Pancreas (tissue), 10 donors: ENCODE measurements around the gene TMC1. TPM values are rescaled to one million over a fixed set of nuclear protein-coding genes. Genes with fewer than 3 reads are reported as not detected.

Experiments
- ATAC-seq, 4 donors: fragments of 200-7000 bp; cut with Tn5 transposase; one replicate each; pipeline versions ENCODE4 v1.8.0 to v1.9.1; 2020; ENCODE audit warnings: mild to moderate bottlenecking in 4 of 4, moderate library complexity in 4 of 4
- DNase-seq, 6 donors: peaks; one replicate each; pipeline ENCODE4 v3.0.0-alpha.2; 2020
- FAIRE-seq: peaks from 2 replicates; lab custom pipeline; 2012; peaks lifted over from hg19 to GRCh38; lab: Jason Lieb, UNC
- H3K27ac ChIP-seq, 4 donors: fragments of 200-600 bp; sonication (generic); 1 replicate in 3 of 4; 2 replicates in 1 of 4; pipeline versions ENCODE4 v1.5.0 to v1.8.0; 2020
- H3K27me3 ChIP-seq, 4 donors: fragments of 200-600 bp; one replicate each; pipeline ENCODE4 v1.8.0; 2021
- H3K36me3 ChIP-seq, 3 donors: fragments of 200-600 bp; sonication (generic) in 1 of 3; one replicate each; pipeline versions ENCODE4 v1.5.0 to v1.8.0; 2020 to 2021
- H3K4me1 ChIP-seq, 3 donors: fragments of 200-600 bp; one replicate each; pipeline ENCODE4 v1.8.0; 2021
- H3K4me3 ChIP-seq, 4 donors: fragments of 200-600 bp; sonication (generic) in 2 of 4; one replicate each; pipeline versions ENCODE4 v1.5.0 to v1.8.0; 2020 to 2021
- H3K9me3 ChIP-seq, 4 donors: fragments of 200-600 bp; one replicate each; pipeline ENCODE4 v1.8.0; 2021
- CTCF ChIP-seq, 4 donors: fragments of 200-600 bp; sonication (generic) in 3 of 4; IDR thresholded peaks; one replicate each; pipeline versions ENCODE4 v1.5.0 to v1.8.0; 2021; ENCODE audit warnings: antibody characterized with exemption in 4 of 4
- WGBS, 2 donors: extraction: QIAGEN DNeasy Blood & Tissue Kit; methylation state at CpG; one replicate each; pipeline ENCODE4 v1.1.7; 2013; 5-methylcytosine and 5-hydroxymethylcytosine counted together
- intact Hi-C, 3 donors: fragments of 100-400 bp; cut with DNase I; formaldehyde crosslinking; loops; one replicate each; pipeline versions ENCODE4 v1.11.1 to v1.14.2; 2022
- polyA plus RNA-seq, 2 donors: library from polyadenylated mRNA; stranded (reverse); fragments of 200-250 nt; gene quantifications; one replicate each; pipeline ENCODE4 v1.2.3, GENCODE V29; 2013
- total RNA-seq, 6 donors: library from RNA; stranded (reverse); fragmentation: NEBNext Ultra II Directional in 4 of 6; extraction: Animal tissue kit (Norgen Biotek cat#: 25700) in 4 of 6; gene quantifications; one replicate each; pipeline versions ENCODE4 v1.2.1 to v1.2.4, GENCODE V29; 2021 to 2023
- donor health status: healthy with polysubstance abuse.
- donor health status: DM: no; HTN: no; CAD: no; lungs with moderate emphysema.
- donor health status: DM: no; HTN: no; CAD: no.
- donor health status: control.
- donor health status: control.
- donor health status: Bipolar disorder and iron deficiency.
- donor health status: DM: yes; HTN: yes; CAD: no.
- donor health status: DM: no; HTN: no; CAD: no.
- donor health status: DM: no; HTN: no; CAD: no.
- donor health status: DM: yes; HTN: yes; CAD: no.

Gene TMC1
- total and polyA plus RNA-seq, 8 donors: not detected

GRCh38 chr9:72863456-72864094 lies 342.2 kb downstream of the TMC1 start:
- Histone ChIP-seq H3K27me3 (no peaks in the 10 kb centered on the region), H3K9me3 (no peaks in the 10 kb centered on the region), H3K36me3 (no peaks in the 10 kb centered on the region), H3K4me3 (no peak overlapping the region), H3K27ac (no peak overlapping the region), H3K4me1 (peaks cover 0 to 11% (median 8%) of the 10 kb centered on the region in 3 donors)
- DNase-seq: no peak
- no peak for TF ChIP-seq CTCF (IDR thresholded peaks at IDR 0.05)
- no peak for FAIRE-seq
- ATAC-seq: no peak
- 15 to 32% methylated on average over 4 of the region's 4 CpGs for WGBS, 2 donors
- intact Hi-C loops: loop anchor here in 1 of 3 donors (5.0 kb wide), 1 partner anchor 164 kb away; no protein-coding TSS in a partner anchor

GRCh38 chr9:72864327-72864726 lies 342.9 kb downstream of the TMC1 start:
- DNase-seq (no peak), ATAC-seq (no peak), FAIRE-seq (no peak)
- H3K27me3 ChIP-seq: no peaks in the 10 kb centered on the region
- intact Hi-C loops: loop anchor here in 1 of 3 donors (5.0 kb wide), 1 partner anchor 163 kb away; no protein-coding TSS in a partner anchor
- H3K4me1 ChIP-seq: peaks cover 0 to 8% (median 7%) of the 10 kb centered on the region in 3 donors
- H3K9me3 ChIP-seq: no peaks in the 10 kb centered on the region
- no peaks in the 10 kb centered on the region for H3K36me3 ChIP-seq
- H3K4me3 ChIP-seq: no peak overlapping the region
- 98 to 100% methylated on average over 1 of the region's 1 CpG for WGBS, 2 donors
- TF ChIP-seq CTCF (IDR thresholded peaks at IDR 0.05): no peak
- no peak overlapping the region for H3K27ac ChIP-seq

- intact Hi-C loops: loop anchor here in 2 of 3 donors (10.0 kb wide), 2 partner anchors 203 to 213 kb away; no protein-coding TSS in a partner anchor
- H3K36me3 ChIP-seq: no peaks in the 10 kb centered on the region
- TF ChIP-seq CTCF (IDR thresholded peaks at IDR 0.05): peak in 2 of 4 donors; percentile 13 to 39
- no peaks in the 10 kb centered on the region for H3K9me3 ChIP-seq
- no peaks in the 10 kb centered on the region for H3K27me3 ChIP-seq
- H3K4me1 ChIP-seq: no peaks in the 10 kb centered on the region
- FAIRE-seq: peak; percentile 75
- H3K4me3 ChIP-seq: no peak overlapping the region
- WGBS, 2 donors: 45 to 49% methylated on average over 3 of the region's 3 CpGs
- ATAC-seq: peak in 3 of 4 donors; percentile 62 to 65 (median 63)
- H3K27ac ChIP-seq: no peak overlapping the region
- DNase-seq: no peak
Measured at GRCh38 chr9:72871685-72872084, 350.3 kb downstream of the TMC1 start.

- no peak for TF ChIP-seq CTCF (IDR thresholded peaks at IDR 0.05)
- no peak for FAIRE-seq
- 85 to 92% methylated on average over 2 of the region's 2 CpGs for WGBS, 2 donors
- no peaks in the 10 kb centered on the region for H3K9me3 ChIP-seq
- H3K27me3 ChIP-seq: no peaks in the 10 kb centered on the region
- no peak overlapping the region for H3K4me3 ChIP-seq
- H3K36me3 ChIP-seq: no peaks in the 10 kb centered on the region
- no peak overlapping the region for H3K27ac ChIP-seq
- DNase-seq: no peak
- peak in 2 of 4 donors; percentile 15 to 32 for ATAC-seq
- intact Hi-C loops: loop anchor here in 2 of 3 donors (10.0 kb wide), 2 partner anchors 202 to 212 kb away; no protein-coding TSS in a partner anchor
- H3K4me1 ChIP-seq: no peaks in the 10 kb centered on the region
Measured at GRCh38 chr9:72872718-72873117, 351.3 kb downstream of the TMC1 start.

GRCh38 chr9:72873456-72873855 lies 352.0 kb downstream of the TMC1 start:
- no peak for FAIRE-seq
- H3K36me3 ChIP-seq: no peaks in the 10 kb centered on the region
- no peak for DNase-seq
- 30 to 31% methylated on average over 1 of the region's 1 CpG for WGBS, 2 donors
- intact Hi-C loops: loop anchor here in 2 of 3 donors (10.0 kb wide), 2 partner anchors 201 to 211 kb away; no protein-coding TSS in a partner anchor
- H3K4me1 ChIP-seq: no peaks in the 10 kb centered on the region
- no peak overlapping the region for H3K27ac ChIP-seq
- H3K4me3 ChIP-seq: no peak overlapping the region
- no peaks in the 10 kb centered on the region for H3K27me3 ChIP-seq
- H3K9me3 ChIP-seq: no peaks in the 10 kb centered on the region
- no peak for ATAC-seq
- TF ChIP-seq CTCF (IDR thresholded peaks at IDR 0.05): no peak
